ENCODE measurements around the gene EFEMP2. TPM values are rescaled to one million over a fixed set of nuclear protein-coding genes. Genes with fewer than 3 reads are reported as not detected.

The EFEMP2 gene
- total and polyA plus RNA-seq, 10 of the 15 experiments (the other 5 are each of a cell fraction or from before 2014, with no cell fraction given), result 0.24 to 13.2 (median 1.3) TPM; not detected in 1

DNA sequence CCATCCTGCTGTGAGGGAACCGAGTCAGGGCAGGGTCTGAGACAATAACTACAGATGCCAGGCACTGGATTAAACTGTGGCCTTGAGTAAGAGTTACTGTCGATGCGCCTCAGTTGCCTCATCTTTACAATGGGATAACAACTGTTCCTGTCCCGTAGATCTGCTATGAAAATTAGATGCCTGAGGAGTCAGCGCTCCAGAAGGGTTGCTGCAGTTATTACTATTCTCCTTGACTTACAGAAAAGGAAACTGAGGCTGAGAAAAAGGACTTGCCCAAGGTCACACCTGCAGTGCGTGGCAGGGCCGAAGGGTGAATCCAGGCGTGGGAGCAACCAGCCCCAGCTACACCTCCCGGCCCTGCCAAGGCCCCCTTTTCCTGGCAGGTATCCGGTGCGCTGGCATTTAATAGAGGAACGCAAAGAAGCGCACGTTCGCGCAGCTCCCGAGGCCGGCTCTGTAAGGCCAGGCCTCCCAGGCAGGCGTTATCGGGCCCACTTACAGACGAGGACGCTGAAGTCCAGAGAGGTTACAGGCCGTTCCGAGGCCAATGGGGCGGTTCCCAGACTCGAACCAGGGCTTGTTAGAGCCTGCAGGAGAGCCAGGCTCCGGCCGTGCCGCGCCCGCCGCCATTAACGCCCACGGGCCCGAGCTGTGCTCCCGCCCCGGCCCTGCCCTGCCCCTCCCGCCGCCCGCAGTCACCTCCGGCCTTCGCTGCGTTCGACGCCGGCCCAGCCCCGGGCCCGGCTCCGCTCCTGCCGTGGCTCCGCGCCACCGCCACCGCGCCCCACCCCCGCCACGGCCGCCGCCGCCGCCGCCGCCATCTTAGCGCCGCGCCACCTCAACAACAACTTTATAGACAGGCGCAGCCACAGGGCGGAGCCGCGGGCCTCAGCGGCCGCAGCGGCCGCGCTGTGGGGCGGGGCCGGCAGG is 45.9 kb upstream of the EFEMP2 start, which contains the start of gene C11orf68 (continued):
- TF ChIP-seq ZBTB40 (IDR thresholded peaks at IDR 0.05; ENCODE audit: borderline replicate concordance) (peak; percentile 70), BHLHE40 (IDR thresholded peaks at IDR 0.05; ENCODE audit: borderline replicate concordance in 1 of 2, low read depth in 2 of 2, low read length in 1 of 2) (peak in 1 of 2 experiments; percentile 23; a peak in 1 of 4 replicates), BACH1 (IDR thresholded peaks at IDR 0.05; ENCODE audit: borderline replicate concordance) (peak; percentile 42), GATAD2B (conservative IDR thresholded peaks at IDR 0.05; ENCODE audit: low read depth) (peak; percentile 3), TAF1 (IDR thresholded peaks at IDR 0.05; ENCODE audit: borderline replicate concordance, low read depth, low read length) (peak; percentile 66; the same call in 1 of the 2 replicates), ZSCAN29 (IDR thresholded peaks at IDR 0.05) (peak; percentile 56; the same call in 1 of the 2 replicates), EGR1 (IDR thresholded peaks at IDR 0.05; ENCODE audit: borderline replicate concordance in 1 of 2, low read depth in 2 of 2, low read length in 2 of 2) (peak in 1 of 2 experiments; percentile 77; a peak in 2 of 3 replicates), POLR2A (IDR thresholded peaks at IDR 0.05; ENCODE audit: low read depth, low read length) (peak; percentile 75), LARP7 (IDR thresholded peaks at IDR 0.05) (peak; percentile 41), MLLT1 (IDR thresholded peaks at IDR 0.05) (peak; percentile 46; the same call in 1 of the 2 replicates), YY1 (IDR thresholded peaks at IDR 0.05; ENCODE audit: low read depth, low read length) (peak; percentile 95), RCOR1 (conservative IDR thresholded peaks at IDR 0.05; ENCODE audit: low read depth, low read length) (0 out of 2 replicates have a peak, but pooled peaks have one; percentile 10), RELA (IDR thresholded peaks at IDR 0.05; ENCODE audit: borderline replicate concordance, partially characterized antibody) (peak; percentile 12), SRF (IDR thresholded peaks at IDR 0.05; ENCODE audit: low read depth in 2 of 2, low read length in 2 of 2) (0 out of 4 replicates have a peak, but pooled peaks of 1 of the 2 experiments have one; percentile 62)
- TF ChIP-seq, protein P1, sequence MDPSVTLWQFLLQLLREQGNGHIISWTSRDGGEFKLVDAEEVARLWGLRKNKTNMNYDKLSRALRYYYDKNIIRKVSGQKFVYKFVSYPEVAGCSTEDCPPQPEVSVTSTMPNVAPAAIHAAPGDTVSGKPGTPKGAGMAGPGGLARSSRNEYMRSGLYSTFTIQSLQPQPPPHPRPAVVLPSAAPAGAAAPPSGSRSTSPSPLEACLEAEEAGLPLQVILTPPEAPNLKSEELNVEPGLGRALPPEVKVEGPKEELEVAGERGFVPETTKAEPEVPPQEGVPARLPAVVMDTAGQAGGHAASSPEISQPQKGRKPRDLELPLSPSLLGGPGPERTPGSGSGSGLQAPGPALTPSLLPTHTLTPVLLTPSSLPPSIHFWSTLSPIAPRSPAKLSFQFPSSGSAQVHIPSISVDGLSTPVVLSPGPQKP (IDR thresholded peaks at IDR 0.05; ENCODE audit: low read depth, low read length), result no peak

Measured in GM12878 (cell line).